Spleen (tissue), 11 donors: ENCODE results near the gene GALNT13. TPM values are rescaled to one million over a fixed set of nuclear protein-coding genes. Genes with fewer than 3 reads are reported as not detected.

Experiments used
- DNase-seq: peaks from one replicate; pipeline ENCODE4 v3.0.0-alpha.2; 2020
- H3K27ac ChIP-seq, 8 donors: fragments of 200-600 bp; sonication (generic) in 7 of 8; 1 replicate in 4 of 8; 2 replicates in 4 of 8; pipeline versions ENCODE4 v1.5.0 to v1.8.0; 2016 to 2021; ENCODE audit warnings: inconsistent platforms in 4 of 8, mild to moderate bottlenecking in 4 of 8, moderate library complexity in 1 of 8
- H3K27me3 ChIP-seq, 7 donors: fragments of 200-600 bp; sonication (generic) in 6 of 7; replicated peaks in 1 of 7; 1 replicate in 4 of 7; 2 replicates in 3 of 7; pipeline versions ENCODE4 v1.5.0 to v1.8.0; 2016 to 2021; ENCODE audit warnings: inconsistent platforms in 3 of 7, mild to moderate bottlenecking in 1 of 7
- H3K36me3 ChIP-seq, 6 donors: fragments of 200-600 bp; sonication (generic) in 5 of 6; 1 replicate in 4 of 6; 2 replicates in 2 of 6; pipeline versions ENCODE4 v1.5.0 to v1.8.0; 2016 to 2021; ENCODE audit warnings: inconsistent platforms in 2 of 6
- H3K4me1 ChIP-seq, 6 donors: fragments of 200-600 bp; sonication (generic) in 5 of 6; 1 replicate in 3 of 6; 2 replicates in 3 of 6; pipeline versions ENCODE4 v1.5.0 to v1.8.0; 2016 to 2021; ENCODE audit warnings: inconsistent platforms in 3 of 6
- H3K4me3 ChIP-seq, 8 donors: fragments of 200-600 bp; sonication (generic) in 7 of 8; 1 replicate in 4 of 8; 2 replicates in 4 of 8; pipeline versions ENCODE4 v1.5.0 to v1.8.0; 2016 to 2021; ENCODE audit warnings: inconsistent platforms in 4 of 8, mild to moderate bottlenecking in 4 of 8, moderate library complexity in 2 of 8
- H3K9me3 ChIP-seq, 8 donors: fragments of 200-600 bp; sonication (generic) in 7 of 8; 1 replicate in 4 of 8; 2 replicates in 4 of 8; pipeline versions ENCODE4 v1.5.0 to v1.8.0; 2016 to 2021; ENCODE audit warnings: inconsistent platforms in 4 of 8
- CTCF ChIP-seq, 11 experiments: fragments of 200-600 bp in 7 of 11; fragments of 450-650 bp in 4 of 11; sonication (generic) in 4 of 11; IDR thresholded peaks in 8 of 11; conservative IDR thresholded peaks in 3 of 11; 1 replicate in 7 of 11; 2 replicates in 4 of 11; pipeline versions ENCODE4 v1.4.0 to v1.8.0; 2016 to 2021; ENCODE audit warnings: antibody characterized with exemption in 11 of 11, inconsistent platforms in 4 of 11, mild to moderate bottlenecking in 1 of 11
- POLR2A ChIP-seq, 3 donors: fragments of 450-650 bp; IDR thresholded peaks; one replicate each; pipeline ENCODE4 v1.5.1; 2017; ENCODE audit warnings: antibody characterized with exemption in 3 of 3, mild to moderate bottlenecking in 1 of 3
- POLR2AphosphoS5 ChIP-seq, 3 donors: sonication (generic); formaldehyde crosslinking; IDR thresholded peaks; one replicate each; pipeline ENCODE4 v1.5.1; 2017; ENCODE audit warnings: antibody characterized with exemption in 3 of 3
- WGBS, 5 donors: extraction: QIAGEN DNeasy Blood & Tissue Kit in 3 of 5; methylation state at CpG; one replicate each; pipeline versions ENCODE4 v1.1.5 to v1.1.7; 2013 to 2018; 5-methylcytosine and 5-hydroxymethylcytosine counted together
- intact Hi-C: fragments of 100-400 bp; cut with DNase I; formaldehyde crosslinking; loops from one replicate; pipeline ENCODE4 v1.15.0; 2023; ENCODE audit warnings: low total_unique reads
- polyA plus RNA-seq, 3 donors: library from polyadenylated mRNA; stranded (reverse); fragments of 200-250 nt; gene quantifications; one replicate each; pipeline ENCODE4 v1.2.1, GENCODE V29; 2013
- total RNA-seq, 7 donors: library from RNA; depleted of rRNA in 3 of 7; stranded (reverse); fragments of >200 nt in 3 of 7; fragmentation: NEBNext Ultra II Directional in 4 of 7; extraction: Animal tissue kit (Norgen Biotek cat#: 25700) in 4 of 7; gene quantifications; one replicate each; pipeline versions ENCODE4 v1.1.0 to v1.2.1, GENCODE V29; 2016 to 2021
- donor health status: healthy with polysubstance abuse.
- donor health status: DM: no; HTN: no; CAD: no; lungs with moderate emphysema.
- donor health status: DM: no; HTN: no; CAD: no.
- donor health status: Bipolar disorder and iron deficiency.
- donor health status: healthy.
- donor health status: DM: no; HTN: no; CAD: no.
- donor health status: DM: yes; HTN: yes; CAD: no.

The GALNT13 gene
- total and polyA plus RNA-seq, 10 donors = 0.02 to 0.61 (median 0.11) TPM; not detected in 6

- Histone ChIP-seq H3K27me3 (no peaks in the 10 kb centered on the region), H3K4me3 (no peak overlapping the region), H3K27ac (no peak overlapping the region), H3K4me1 (no peaks in the 10 kb centered on the region), H3K36me3 (no peaks in the 10 kb centered on the region), H3K9me3 (no peaks in the 10 kb centered on the region)
- intact Hi-C loops = no loop called here
- no peak for DNase-seq
- TF ChIP-seq CTCF (IDR thresholded peaks at IDR 0.05 in 8 of 11, conservative IDR thresholded peaks at IDR 0.05 in 3 of 11) = no peak
- no peak for TF ChIP-seq POLR2A (IDR thresholded peaks at IDR 0.05)
- TF ChIP-seq POLR2AphosphoS5 (IDR thresholded peaks at IDR 0.05) = no peak
- WGBS, 5 donors = 88 to 96% (median 94%) methylated on average over 2 of the region's 2 CpGs
These were observed 452.9 kb downstream of the GALNT13 start for GRCh38 chr2:154324601-154325000.

- H3K4me3 ChIP-seq = no peak overlapping the region
- no peaks in the 10 kb centered on the region for H3K36me3 ChIP-seq
- H3K9me3 ChIP-seq = no peaks in the 10 kb centered on the region
- no peaks in the 10 kb centered on the region for H3K4me1 ChIP-seq
- intact Hi-C loops = no loop called here
- DNase-seq = no peak
- H3K27me3 ChIP-seq = no peaks in the 10 kb centered on the region
- TF ChIP-seq CTCF (IDR thresholded peaks at IDR 0.05 in 8 of 11, conservative IDR thresholded peaks at IDR 0.05 in 3 of 11) = no peak
- no peak for TF ChIP-seq POLR2A (IDR thresholded peaks at IDR 0.05)
- TF ChIP-seq POLR2AphosphoS5 (IDR thresholded peaks at IDR 0.05) = no peak
- H3K27ac ChIP-seq = no peak overlapping the region
- 92 to 100% (median 95%) methylated on average over 1 of the region's 1 CpG for WGBS, 5 donors
These were observed 457.8 kb downstream of the GALNT13 start for GRCh38 chr2:154329510-154329909.

- intact Hi-C loops = no loop called here
- Histone ChIP-seq H3K36me3 (no peaks in the 10 kb centered on the region), H3K4me1 (no peaks in the 10 kb centered on the region), H3K27ac (no peak overlapping the region), H3K4me3 (no peak overlapping the region), H3K27me3 (no peaks in the 10 kb centered on the region), H3K9me3 (no peaks in the 10 kb centered on the region)
- DNase-seq = no peak
- WGBS, 5 donors = 40 to 63% (median 53%) methylated on average over 1 of the region's 1 CpG
- no peak for TF ChIP-seq CTCF (IDR thresholded peaks at IDR 0.05 in 8 of 11, conservative IDR thresholded peaks at IDR 0.05 in 3 of 11)
- no peak for TF ChIP-seq POLR2A (IDR thresholded peaks at IDR 0.05)
- no peak for TF ChIP-seq POLR2AphosphoS5 (IDR thresholded peaks at IDR 0.05)
These were observed 460.1 kb downstream of the GALNT13 start for GRCh38 chr2:154331784-154332183.

GRCh38 chr2:154336201-154336600 lies 464.5 kb downstream of the GALNT13 start:
- intact Hi-C loops = no loop called here
- H3K27ac ChIP-seq = no peak overlapping the region
- H3K36me3 ChIP-seq = no peaks in the 10 kb centered on the region
- H3K27me3 ChIP-seq = no peaks in the 10 kb centered on the region
- TF ChIP-seq CTCF (IDR thresholded peaks at IDR 0.05 in 8 of 11, conservative IDR thresholded peaks at IDR 0.05 in 3 of 11) (no peak), POLR2AphosphoS5 (IDR thresholded peaks at IDR 0.05) (no peak), POLR2A (IDR thresholded peaks at IDR 0.05) (no peak)
- no peak overlapping the region for H3K4me3 ChIP-seq
- H3K9me3 ChIP-seq = no peaks in the 10 kb centered on the region
- no peaks in the 10 kb centered on the region for H3K4me1 ChIP-seq
- DNase-seq = no peak
- WGBS, 5 donors = 67 to 94% (median 84%) methylated on average over 1 of the region's 1 CpG
